ENCODE data around the gene IAPP.
"Not testable (repeated sequence)": the region's sequence is repeated elsewhere in the genome, so short reads cannot be mapped to it uniquely, and the experiment has no call there.

IAPP gene

GRCh38 chr12:21372602-21373001 is at the start of gene IAPP:
Gene IAPP, plus strand, starts transcription at chr12:21372902. Its CDS starts 450 bp downstream, at chr12:21373352.
- DNase-seq: no peak

- no peak for DNase-seq
These were observed 49.0 kb upstream of the IAPP start for GRCh38 chr12:21323736-21324135.

DNA sequence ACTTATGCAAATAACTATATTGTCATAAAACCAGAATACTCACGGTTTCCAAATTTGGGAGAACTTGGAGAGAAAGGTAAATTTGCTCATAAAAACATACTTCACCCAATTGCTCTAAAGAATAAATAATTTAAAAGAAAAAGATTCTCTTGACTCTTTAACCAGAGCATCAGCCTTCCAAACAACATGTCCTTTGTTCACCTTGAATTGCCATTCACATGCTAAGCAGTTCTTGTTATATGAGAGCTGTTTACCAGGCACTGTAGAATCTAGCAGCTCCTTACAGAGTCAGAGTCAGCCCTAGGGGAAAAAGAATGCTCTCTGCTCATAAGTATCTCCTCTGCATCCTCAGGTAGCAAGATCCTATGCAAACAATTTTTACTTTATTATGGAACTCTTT is 48.2 kb upstream of the IAPP start:
- no peak for DNase-seq

- DNase-seq: no peak
These were observed 44.1 kb upstream of the IAPP start for GRCh38 chr12:21328578-21328977.

- DNase-seq: peak; percentile 8
These were observed 41.9 kb upstream of the IAPP start for GRCh38 chr12:21330682-21331253.

- DNase-seq: no peak
These were observed 37.9 kb upstream of the IAPP start, which contains the start of gene SLCO1A2 for GRCh38 chr12:21334771-21335325. Gene SLCO1A2, minus strand, starts transcription at chr12:21334917. Its CDS starts 270 bp downstream, at chr12:21334647.

GRCh38 chr12:21336656-21337055 is 36.0 kb upstream of the IAPP start:
- no peak for DNase-seq

- DNase-seq: no peak
These were observed 35.2 kb upstream of the IAPP start for GRCh38 chr12:21337453-21337852.

DNA sequence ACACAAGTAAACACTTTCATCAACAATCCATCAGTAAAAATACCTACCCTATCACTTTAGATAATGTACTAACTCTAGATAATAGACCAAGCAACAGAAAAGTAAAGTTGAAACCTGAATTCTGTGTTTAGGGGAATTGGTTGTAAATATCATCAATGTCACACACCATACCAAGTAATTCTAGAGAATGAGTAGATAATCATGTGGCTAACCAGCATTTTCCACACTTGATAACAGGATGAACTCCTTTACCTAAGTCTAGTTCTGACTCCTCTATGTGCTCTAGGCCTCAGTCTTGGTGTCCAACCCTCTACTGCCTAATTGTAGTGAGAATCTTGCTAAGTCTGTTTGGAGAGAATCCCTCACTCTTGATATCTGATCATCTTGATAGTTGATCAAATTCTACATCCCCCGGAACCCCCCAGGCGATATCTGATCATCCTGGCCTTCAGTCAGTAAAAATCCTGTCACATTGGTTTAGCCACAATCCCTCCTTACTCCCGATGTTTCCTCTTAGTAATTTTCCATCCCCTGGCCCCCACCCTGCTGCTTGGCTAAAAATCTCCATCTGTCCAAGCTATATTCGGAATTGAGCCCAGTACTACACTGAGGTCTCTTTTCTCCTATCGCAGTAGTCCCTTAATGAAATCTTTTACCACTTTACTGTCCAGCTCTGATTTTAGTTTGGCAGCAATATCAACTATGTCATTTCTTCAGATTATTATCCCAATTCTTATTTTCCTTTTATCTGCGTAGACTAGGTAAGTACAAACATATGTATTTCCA is 34.5 kb upstream of the IAPP start:
- DNase-seq: no peak

GRCh38 chr12:21339921-21340320 is 32.8 kb upstream of the IAPP start:
- no peak for DNase-seq

DNA sequence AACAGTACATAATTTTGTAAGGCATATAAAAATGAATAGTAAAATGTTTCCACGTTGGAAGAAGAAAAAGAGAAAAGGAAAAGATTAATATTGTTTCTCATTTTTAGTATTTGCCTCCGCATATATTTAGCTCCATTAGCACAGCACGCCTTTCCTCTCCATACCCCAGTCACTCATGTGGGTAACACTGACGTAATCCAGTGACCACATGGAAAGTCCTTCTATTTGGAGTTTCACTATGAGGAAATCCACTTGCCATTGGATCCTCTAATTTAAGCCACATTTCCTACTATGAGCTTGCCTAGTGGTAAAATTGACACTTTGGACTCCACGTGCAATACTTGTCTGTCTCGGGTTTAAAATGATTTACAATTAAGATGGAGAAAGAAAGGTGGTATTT is 32.3 kb upstream of the IAPP start:
- no peak for DNase-seq

DNA sequence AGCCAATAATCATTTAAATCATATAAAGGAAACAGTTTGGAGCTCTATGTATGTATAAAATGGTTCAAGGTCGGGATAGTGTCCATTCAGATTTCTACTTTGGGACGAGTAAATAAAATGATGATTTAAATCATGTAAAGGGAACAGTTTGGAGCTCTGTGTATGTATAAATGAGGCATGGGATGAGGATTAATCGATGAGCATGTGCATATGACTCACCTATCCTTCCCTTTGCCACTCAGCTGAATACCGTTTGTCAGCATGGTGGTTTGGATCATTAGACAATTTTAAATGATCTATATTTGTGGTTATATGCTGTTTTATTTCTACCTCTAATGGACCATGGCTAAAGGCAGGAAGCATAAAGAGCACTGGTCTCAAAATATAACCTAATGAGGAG is 30.9 kb upstream of the IAPP start:
- DNase-seq: no peak

DNA sequence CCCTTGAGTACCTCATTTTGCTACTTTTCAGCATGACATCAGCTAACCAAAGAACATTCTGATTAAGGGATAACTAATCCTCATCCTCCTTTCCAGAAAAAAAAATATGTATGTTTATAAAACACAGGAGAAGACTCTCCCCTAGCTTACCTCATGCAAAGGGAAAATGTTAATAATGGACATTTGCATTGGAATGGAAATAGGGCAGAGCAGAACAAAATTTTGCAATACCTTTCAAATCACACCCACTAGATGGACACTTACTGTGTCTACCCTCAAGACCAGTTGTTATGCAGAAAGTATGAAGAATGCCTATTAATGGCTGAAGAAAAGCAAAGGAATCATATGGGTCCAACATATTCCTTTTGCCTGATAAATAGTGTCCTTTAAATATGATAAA is 29.1 kb upstream of the IAPP start:
- no peak for DNase-seq

- DNase-seq: no peak
These were observed 26.0 kb upstream of the IAPP start for GRCh38 chr12:21346542-21347205.

- no peak for DNase-seq
These were observed 21.7 kb upstream of the IAPP start for GRCh38 chr12:21350975-21351374.

GRCh38 chr12:21353487-21353886 is 19.2 kb upstream of the IAPP start:
- no peak for DNase-seq

DNA sequence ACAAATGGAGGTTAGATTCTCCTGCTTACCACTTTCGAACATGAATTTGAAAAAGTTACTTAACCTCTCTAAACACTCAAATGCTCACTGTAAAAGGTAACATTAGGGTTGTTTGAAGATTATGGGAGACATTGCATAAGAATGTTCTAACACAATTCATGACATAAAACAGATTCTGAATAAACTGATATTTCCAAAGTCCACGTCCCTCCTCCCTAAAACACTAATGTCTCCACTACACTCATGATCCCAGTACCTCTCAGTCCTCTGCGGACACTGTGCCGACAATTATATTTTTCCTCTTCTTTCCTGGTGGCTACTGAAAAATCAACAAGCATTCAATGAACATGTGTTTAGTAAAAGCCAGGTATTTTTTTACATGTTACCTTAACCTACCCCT is 18.8 kb upstream of the IAPP start:
- no peak for DNase-seq

DNA sequence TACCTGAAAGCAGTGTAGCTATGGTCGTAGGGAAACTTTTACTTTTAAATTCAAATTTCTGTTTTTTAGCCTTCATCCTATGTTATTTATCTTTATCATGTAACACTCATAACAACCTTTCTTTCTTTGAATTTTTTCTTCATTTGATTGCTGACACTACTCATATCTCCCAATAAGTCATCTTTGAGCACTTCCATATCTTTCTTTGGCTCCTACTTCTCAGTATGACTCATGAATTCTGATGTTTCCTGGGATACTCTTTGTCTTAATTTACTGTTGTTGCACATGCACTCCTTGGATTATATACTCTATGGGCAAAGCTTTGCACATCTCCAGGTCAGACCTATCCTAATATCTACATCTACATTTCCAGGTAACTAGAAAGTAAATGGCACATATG is 18.1 kb upstream of the IAPP start:
- peak; percentile 17 for DNase-seq

DNA sequence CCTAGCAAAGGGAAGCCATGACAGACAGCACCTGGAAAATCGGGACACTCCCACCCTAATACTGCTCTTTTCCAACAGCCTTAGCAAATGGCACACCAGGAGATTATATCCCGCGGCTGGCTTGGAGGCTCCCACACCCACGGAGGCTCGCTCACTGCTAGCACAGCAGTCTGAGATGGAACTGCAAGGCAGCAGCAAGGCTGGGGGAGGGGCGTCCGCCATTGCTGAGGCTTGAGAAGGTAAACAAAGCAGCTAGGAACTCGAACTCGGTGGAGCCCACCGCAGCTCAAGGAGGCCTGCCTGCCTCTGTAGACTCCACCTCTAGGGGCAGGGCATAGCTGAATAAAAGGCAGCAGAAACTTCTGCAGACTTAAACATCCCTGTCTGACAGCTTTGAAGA is 12.1 kb upstream of the IAPP start:
- DNase-seq: not testable (repeated sequence)

DNA sequence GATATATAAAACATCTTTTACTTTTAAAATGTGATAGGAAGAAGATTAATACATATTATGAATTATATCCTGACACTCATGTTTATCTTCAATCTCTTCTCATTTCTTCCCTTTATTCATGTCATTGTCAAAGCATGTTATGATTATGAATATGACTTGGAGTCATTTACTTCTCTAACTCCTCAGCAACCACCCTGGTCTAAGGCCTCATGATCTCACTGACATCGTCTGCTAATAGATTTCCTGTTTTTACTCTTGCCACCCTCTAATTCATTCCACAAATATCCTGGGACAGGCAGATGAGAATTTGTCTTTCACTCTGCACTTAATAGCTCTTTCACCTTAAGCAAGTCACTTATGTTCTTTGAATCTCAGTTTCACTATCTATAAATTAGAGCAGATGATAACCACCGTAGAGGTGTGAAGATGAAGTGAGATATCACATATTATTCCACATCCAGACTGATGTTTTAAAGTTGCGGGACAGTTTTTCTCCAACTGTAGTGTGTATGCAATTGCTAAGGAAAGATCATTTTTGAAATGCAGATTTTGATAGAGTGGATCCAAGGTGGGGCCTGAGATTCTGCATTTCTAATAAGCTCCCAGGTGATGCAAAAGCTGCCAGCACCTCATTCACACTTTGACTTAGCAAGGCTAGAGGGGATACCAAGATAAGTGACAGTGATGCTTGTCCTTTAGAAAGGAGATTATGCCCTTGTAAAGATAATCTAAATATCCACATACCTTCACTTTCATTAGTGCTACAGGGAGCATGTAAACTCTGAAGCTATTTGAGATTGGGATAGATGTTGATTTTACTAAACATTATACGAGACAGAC is 3.3 kb upstream of the IAPP start:
- DNase-seq: peak; percentile 34

GRCh38 chr12:21370845-21371449 is 1.8 kb upstream of the IAPP start:
- no peak for DNase-seq

DNA sequence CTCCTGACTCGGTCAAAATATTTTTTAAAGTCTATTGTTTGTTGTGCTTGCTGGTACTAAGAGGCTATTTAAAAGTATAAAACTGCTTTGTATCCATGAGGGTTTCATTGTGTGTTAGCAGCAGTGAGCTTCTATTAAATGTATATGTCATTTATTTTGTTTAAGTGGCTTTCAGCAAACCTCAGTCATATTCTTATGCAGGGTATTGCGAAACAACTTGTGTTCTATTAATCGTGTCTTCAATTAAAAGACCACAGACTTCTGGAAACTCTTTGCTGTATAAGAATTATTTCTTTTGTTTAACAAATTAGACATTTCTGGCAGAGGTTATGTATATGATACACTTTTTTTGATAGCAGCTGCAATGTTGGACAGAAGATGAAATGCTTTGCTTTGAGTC is 6.5 kb downstream of the IAPP start:
- DNase-seq: no peak
